Lower leg skin (tissue), 4 donors: ENCODE results near the gene CSPG4. TPM values are rescaled to one million over a fixed set of nuclear protein-coding genes. Genes with fewer than 3 reads are reported as not detected.
A peak's percentile ranks its signal among the peaks of the same experiment; 100 is the strongest.

Experiments
- DNase-seq, 2 donors: peaks; one replicate each; pipeline ENCODE4 v3.0.0-alpha.2; 2019; ENCODE audit warnings: low spot score in 2 of 2
- H3K4me3 ChIP-seq: fragments of 200-600 bp; sonication (generic); 2 replicates; pipeline ENCODE4 v1.5.1; 2017; ENCODE audit warnings: mild to moderate bottlenecking, low read depth; ENCODE audit not compliant: poor library complexity, severe bottlenecking
- POLR2A ChIP-seq, 2 donors: fragments of 450-650 bp; IDR thresholded peaks; one replicate each; pipeline ENCODE4 v1.6.1; 2016 to 2017; ENCODE audit warnings: antibody characterized with exemption in 2 of 2, mild to moderate bottlenecking in 1 of 2, moderate library complexity in 1 of 2
- WGBS, 2 donors: methylation state at CpG; one replicate each; pipeline ENCODE4 v1.1.5; 2018; 5-methylcytosine and 5-hydroxymethylcytosine counted together
- intact Hi-C: fragments of 100-400 bp; cut with DNase I; formaldehyde crosslinking; loops from one replicate; pipeline ENCODE4 v1.15.0; 2023; ENCODE audit warnings: low total_unique reads
- total RNA-seq, 4 donors: library from RNA; depleted of rRNA; stranded (reverse); fragments of >200 nt; gene quantifications; one replicate each; pipeline ENCODE4 v1.1.0, GENCODE V29; 2016
- TF ChIP-seq, protein P1 (sequence below), 3 donors: fragments of 450-650 bp; IDR thresholded peaks; one replicate each; pipeline ENCODE4 v1.5.1; 2016; ENCODE audit warnings: antibody characterized with exemption in 3 of 3, mild to moderate bottlenecking in 3 of 3, moderate library complexity in 2 of 3

Gene CSPG4
- total RNA-seq, 4 donors from 2014 or later = 9.1 to 28.7 (median 10.5) TPM

DNA sequence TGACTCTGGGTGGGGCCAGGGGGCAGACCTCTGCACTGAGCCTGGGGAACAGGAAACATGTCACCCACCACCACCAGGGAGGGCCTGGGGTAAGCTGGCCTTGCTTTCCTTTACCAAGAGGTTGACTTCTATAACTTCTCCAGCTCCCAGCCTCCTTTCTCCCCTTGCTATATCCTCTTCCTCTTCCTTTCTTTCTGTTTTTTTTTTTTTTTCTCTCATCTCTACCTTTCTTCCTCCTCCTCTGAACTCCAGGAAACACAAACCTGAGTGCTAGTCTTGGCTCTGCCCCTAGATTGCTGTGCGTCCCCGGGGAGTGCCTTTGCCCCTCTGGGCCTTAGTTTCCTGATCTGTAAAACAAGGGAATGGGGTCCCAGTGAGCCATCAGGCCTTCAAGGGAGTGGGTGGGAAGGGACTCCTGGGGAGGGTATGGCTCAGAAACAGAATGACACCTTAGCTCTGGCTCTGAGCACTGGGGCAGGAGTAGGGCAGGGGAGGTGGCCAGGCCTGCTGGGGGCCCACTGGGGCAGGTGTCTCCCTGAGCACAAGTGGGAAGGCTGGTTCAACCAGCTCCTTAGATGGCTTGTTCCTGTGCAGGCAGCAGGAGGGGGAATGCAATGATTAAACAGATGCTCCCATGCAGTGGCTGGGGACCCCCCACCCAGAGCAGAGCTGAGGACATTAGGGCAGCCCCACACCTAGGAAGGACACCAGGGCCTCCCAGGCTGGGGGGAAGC, 60.7 kb downstream of the CSPG4 start:
- peak in 1 of 2 donors; percentile 75 for DNase-seq
- intact Hi-C loops = loop anchor here (10.0 kb wide), 1 partner anchor 287 kb away; the partner anchor contains the start of gene MAN2C1
- TF ChIP-seq POLR2A (IDR thresholded peaks at IDR 0.05) = no peak
- TF ChIP-seq, protein P1, sequence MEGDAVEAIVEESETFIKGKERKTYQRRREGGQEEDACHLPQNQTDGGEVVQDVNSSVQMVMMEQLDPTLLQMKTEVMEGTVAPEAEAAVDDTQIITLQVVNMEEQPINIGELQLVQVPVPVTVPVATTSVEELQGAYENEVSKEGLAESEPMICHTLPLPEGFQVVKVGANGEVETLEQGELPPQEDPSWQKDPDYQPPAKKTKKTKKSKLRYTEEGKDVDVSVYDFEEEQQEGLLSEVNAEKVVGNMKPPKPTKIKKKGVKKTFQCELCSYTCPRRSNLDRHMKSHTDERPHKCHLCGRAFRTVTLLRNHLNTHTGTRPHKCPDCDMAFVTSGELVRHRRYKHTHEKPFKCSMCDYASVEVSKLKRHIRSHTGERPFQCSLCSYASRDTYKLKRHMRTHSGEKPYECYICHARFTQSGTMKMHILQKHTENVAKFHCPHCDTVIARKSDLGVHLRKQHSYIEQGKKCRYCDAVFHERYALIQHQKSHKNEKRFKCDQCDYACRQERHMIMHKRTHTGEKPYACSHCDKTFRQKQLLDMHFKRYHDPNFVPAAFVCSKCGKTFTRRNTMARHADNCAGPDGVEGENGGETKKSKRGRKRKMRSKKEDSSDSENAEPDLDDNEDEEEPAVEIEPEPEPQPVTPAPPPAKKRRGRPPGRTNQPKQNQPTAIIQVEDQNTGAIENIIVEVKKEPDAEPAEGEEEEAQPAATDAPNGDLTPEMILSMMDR (IDR thresholded peaks at IDR 0.05) = no peak
- WGBS, 2 donors = 23 to 24% methylated on average over 2 of the region's 2 CpGs
- no peak overlapping the region for H3K4me3 ChIP-seq

DNA sequence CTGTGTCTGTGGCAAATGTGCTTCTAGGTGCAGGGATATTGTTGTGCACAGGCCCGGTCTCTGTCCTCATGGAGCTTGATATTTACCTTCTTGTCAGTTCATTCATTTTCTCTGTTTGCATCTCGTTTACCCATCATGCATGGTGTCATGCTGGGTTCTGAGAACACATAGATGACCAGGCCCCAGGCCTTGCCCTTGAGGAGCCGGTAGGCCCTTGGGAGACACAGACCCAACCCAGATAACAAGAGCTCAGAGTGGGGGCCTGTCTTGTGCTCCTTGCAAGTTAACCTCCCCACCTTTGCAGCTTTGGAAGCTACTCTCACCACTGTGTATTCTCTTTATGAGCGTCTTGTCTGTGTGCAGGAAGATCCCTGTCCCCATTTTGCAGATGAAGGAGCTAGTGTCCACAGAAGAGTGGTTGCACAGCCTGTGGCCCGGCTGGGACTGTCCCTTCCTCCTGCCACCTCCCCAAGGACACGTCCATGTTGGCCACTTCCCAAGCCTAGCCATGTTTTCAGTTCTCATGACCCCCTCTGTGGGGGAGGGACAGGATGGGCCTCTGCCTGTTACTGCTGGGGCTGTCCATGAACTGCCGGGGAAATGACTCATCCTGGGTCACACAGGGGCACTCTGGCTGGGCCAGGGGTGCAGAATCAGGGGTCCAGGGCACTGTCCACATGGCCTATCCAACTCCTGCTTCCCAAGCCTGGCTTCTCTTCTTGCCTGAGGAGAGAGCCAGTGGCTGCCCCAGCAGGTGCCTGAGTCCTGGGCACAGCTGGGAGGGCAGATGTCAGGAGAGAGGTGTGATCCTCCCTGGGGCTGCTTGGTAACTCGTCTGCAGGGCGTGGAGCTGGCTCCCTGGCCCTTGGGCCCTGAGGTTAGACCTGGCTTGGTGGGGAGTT, 61.5 kb downstream of the CSPG4 start:
- WGBS, 2 donors = 22 to 30% methylated on average over 9 of the region's 9 CpGs
- no peak overlapping the region for H3K4me3 ChIP-seq
- intact Hi-C loops = loop anchor here (10.0 kb wide), 1 partner anchor 286 kb away; the partner anchor contains the start of gene MAN2C1
- peak in 1 of 2 donors; percentile 90 for DNase-seq
- TF ChIP-seq POLR2A (IDR thresholded peaks at IDR 0.05) = no peak
- TF ChIP-seq, protein P1 (IDR thresholded peaks at IDR 0.05) = no peak

DNA sequence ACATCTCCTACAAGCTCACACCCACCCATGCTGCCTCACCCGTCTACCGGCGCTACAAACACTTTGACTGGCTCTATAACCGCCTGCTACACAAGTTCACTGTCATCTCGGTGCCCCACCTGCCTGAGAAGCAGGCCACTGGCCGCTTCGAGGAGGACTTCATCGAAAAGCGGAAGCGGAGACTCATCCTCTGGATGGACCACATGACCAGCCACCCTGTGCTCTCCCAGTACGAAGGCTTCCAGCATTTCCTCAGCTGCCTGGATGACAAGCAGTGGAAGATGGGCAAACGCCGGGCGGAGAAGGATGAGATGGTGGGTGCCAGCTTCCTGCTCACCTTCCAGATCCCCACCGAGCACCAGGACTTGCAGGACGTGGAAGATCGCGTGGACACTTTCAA, 62.8 kb downstream of the CSPG4 start:
- WGBS, 2 donors = 75 to 88% methylated on average over 18 of the region's 18 CpGs
- no peak for TF ChIP-seq POLR2A (IDR thresholded peaks at IDR 0.05)
- TF ChIP-seq, protein P1 (IDR thresholded peaks at IDR 0.05) = no peak
- no peak for DNase-seq
- intact Hi-C loops = loop anchor here (10.0 kb wide), 1 partner anchor 285 kb away; the partner anchor contains the start of gene MAN2C1
- H3K4me3 ChIP-seq = no peak overlapping the region

DNA sequence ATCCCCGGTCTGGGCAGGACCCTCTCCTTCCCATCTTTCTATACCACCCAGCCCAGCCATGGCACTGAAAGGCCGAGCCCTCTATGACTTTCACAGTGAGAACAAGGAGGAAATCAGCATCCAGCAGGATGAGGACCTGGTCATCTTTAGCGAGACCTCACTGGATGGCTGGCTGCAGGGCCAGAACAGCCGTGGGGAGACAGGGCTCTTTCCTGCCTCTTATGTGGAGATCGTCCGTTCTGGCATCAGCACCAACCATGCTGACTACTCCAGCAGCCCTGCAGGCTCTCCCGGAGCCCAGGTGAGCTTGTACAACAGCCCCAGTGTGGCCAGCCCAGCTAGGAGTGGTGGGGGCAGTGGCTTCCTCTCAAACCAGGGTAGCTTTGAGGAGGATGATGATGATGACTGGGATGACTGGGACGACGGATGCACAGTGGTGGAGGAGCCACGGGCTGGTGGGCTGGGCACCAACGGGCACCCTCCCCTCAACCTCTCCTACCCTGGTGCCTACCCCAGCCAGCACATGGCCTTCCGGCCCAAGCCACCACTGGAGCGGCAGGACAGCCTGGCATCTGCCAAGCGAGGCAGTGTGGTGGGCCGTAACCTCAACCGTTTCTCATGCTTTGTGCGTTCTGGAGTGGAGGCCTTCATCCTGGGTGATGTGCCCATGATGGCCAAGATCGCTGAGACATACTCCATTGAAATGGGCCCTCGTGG, 63.4 kb downstream of the CSPG4 start:
- TF ChIP-seq POLR2A (IDR thresholded peaks at IDR 0.05) = no peak
- TF ChIP-seq, protein P1 (IDR thresholded peaks at IDR 0.05) = no peak
- DNase-seq = peak in 1 of 2 donors; percentile 87
- H3K4me3 ChIP-seq = no peak overlapping the region
- WGBS, 2 donors = 50 to 58% methylated on average over 16 to 17 of the region's 19 CpGs
- intact Hi-C loops = no loop called here

DNA sequence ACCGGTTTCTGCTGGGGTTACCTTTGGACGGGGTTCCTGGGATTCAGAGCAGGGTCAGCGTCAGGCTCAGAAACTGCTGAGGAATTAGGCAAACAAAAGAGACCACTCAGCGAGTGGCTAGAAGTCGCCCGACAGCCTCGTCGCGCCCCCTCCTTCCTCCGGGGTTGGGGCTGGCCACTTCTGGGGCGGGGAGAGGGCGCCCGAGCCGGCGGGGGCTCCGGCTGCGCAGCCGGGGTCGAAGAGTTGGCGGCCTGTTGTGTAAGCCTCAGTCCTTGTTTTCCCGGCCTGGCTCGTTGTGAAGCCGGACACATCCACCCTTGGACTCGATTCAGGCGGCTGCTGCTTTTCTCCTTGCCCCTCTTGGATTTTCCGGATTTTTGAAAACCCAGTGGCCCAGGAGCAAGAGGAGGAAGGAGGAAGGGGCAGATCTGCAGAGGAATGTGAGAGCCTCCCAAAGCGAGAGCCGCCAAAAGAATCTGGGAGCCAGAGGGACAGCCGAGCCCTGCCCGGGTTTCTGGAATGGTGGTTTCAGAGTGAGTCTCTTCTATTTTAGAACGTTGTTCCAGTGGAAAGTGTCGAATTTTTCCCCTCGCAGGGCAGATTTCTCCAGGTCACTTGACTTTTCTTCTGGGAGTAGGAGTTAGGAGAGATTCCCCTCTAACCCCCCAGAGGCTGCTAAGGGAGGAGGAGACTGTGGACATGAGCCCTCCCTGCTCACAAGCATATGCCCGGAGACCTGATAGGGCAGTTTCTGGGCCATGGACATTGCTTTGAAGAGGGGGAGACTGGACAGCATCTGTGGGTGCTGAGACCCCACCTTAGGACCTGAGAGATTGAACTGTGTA, 64.3 kb downstream of the CSPG4 start:
- WGBS, 2 donors = 2 to 6% methylated on average over 27 to 34 of the region's 34 CpGs
- DNase-seq = peak in 1 of 2 donors; percentile 90
- intact Hi-C loops = no loop called here
- peak overlapping the region; percentile 91 for H3K4me3 ChIP-seq
- TF ChIP-seq, protein P1 (IDR thresholded peaks at IDR 0.05) = no peak
